Measurements from ENCODE around the gene STAC. TPM values are rescaled to one million over a fixed set of nuclear protein-coding genes. Genes with fewer than 3 reads are reported as not detected.
"Not testable (repeated sequence)": the region's sequence is repeated elsewhere in the genome, so short reads cannot be mapped to it uniquely, and the experiment has no call there.

Gene STAC
- total RNA-seq, 2 experiments from 2014 or later = not detected

GRCh38 chr3:36475558-36475957 is 95.3 kb downstream of the STAC start:
- CTCF ChIA-PET = no interaction called here
- POLR2A ChIA-PET = no interaction called here

- ChIA-PET POLR2A (no interaction called here), CTCF (no interaction called here)
Measured at GRCh38 chr3:36476286-36476942, 96.1 kb downstream of the STAC start.

- ChIA-PET POLR2A (no interaction called here), CTCF (no interaction called here)
Measured at GRCh38 chr3:36477655-36478054, 97.4 kb downstream of the STAC start.

- CTCF ChIA-PET = no interaction called here
- POLR2A ChIA-PET = no interaction called here
Measured at GRCh38 chr3:36480911-36481648, 100.8 kb downstream of the STAC start.

- POLR2A ChIA-PET = no interaction called here
Measured at GRCh38 chr3:36482256-36482655, 102.0 kb downstream of the STAC start.

GRCh38 chr3:36482880-36483279 is 102.6 kb downstream of the STAC start:
- ChIA-PET CTCF (no interaction called here), POLR2A (no interaction called here)

More at GRCh38 chr3:36482256-36482655, 102.0 kb downstream of the STAC start:
- CTCF ChIA-PET = no interaction called here

- POLR2A ChIA-PET = no interaction called here
- CTCF ChIA-PET = no interaction called here
Measured at GRCh38 chr3:36483709-36484108, 103.4 kb downstream of the STAC start.

GRCh38 chr3:36484386-36484785 is 104.1 kb downstream of the STAC start:
- POLR2A ChIA-PET = no interaction called here
- CTCF ChIA-PET = no interaction called here

GRCh38 chr3:36486009-36486795 is 105.9 kb downstream of the STAC start:
- CTCF ChIA-PET = no interaction called here
- POLR2A ChIA-PET = no interaction called here

- CTCF ChIA-PET = no interaction called here
- POLR2A ChIA-PET = no interaction called here
Measured at GRCh38 chr3:36487616-36488015, 107.3 kb downstream of the STAC start.

- CTCF ChIA-PET = no interaction called here
Measured at GRCh38 chr3:36488077-36488789, 107.9 kb downstream of the STAC start.

GRCh38 chr3:36489101-36489500 is 108.8 kb downstream of the STAC start:
- ChIA-PET CTCF (no interaction called here), POLR2A (no interaction called here)

More at GRCh38 chr3:36488077-36488789, 107.9 kb downstream of the STAC start:
- POLR2A ChIA-PET = no interaction called here

- ChIA-PET CTCF (no interaction called here), POLR2A (no interaction called here)
Measured at GRCh38 chr3:36489679-36490425, 109.5 kb downstream of the STAC start.

- POLR2A ChIA-PET = no interaction called here
- CTCF ChIA-PET = no interaction called here
Measured at GRCh38 chr3:36493051-36493450, 112.7 kb downstream of the STAC start.

- CTCF ChIA-PET = interaction anchor here (0.8 kb wide), 1 partner anchor 9 kb away, joined by 3 read pairs; no protein-coding TSS in a partner anchor
- POLR2A ChIA-PET = no interaction called here
Measured at GRCh38 chr3:36494461-36495109, 114.3 kb downstream of the STAC start.

GRCh38 chr3:36496684-36497633 is 116.7 kb downstream of the STAC start:
- CTCF ChIA-PET = no interaction called here
- POLR2A ChIA-PET = no interaction called here

GRCh38 chr3:36500053-36500452 is 119.7 kb downstream of the STAC start:
- POLR2A ChIA-PET, CTCF ChIA-PET: not testable (repeated sequence)

GRCh38 chr3:36501616-36502015 is 121.3 kb downstream of the STAC start:
- ChIA-PET CTCF (no interaction called here), POLR2A (no interaction called here)
